GM20000 (cell line): ENCODE data around the gene STAC.
"Not testable (repeated sequence)": the region's sequence is repeated elsewhere in the genome, so short reads cannot be mapped to it uniquely, and the experiment has no call there.

Experiments used
- DNase-seq: peaks from one replicate; pipeline ENCODE4 v3.0.0; 2012; ENCODE audit warnings: low spot score
- TF ChIP-seq, protein P1 (sequence below): IDR thresholded peaks from 2 replicates; pipeline ENCODE4 v1.5.1; 2012; ENCODE audit warnings: mild to moderate bottlenecking, control low read depth; ENCODE audit errors: extremely low read depth, missing control alignments

The STAC gene

DNA sequence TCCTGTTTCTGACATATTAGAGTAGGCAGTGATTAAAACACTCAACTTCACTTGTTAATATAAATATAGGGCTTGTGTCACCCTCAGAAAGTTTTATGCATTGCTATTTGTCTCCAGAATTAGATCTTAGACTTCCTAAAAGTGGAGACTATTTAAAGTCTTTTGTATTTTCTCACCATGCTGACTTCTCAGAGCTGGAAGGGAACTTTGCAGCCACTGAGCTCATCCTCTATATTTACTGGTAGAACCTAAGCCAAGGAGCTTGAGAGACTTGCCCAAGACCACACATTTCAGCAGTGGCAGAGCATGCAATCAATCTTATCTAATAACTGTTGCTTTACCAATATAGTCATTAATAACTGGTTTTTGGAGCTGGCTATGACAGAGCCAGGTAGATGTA is 53.2 kb downstream of the STAC start:
- TF ChIP-seq, protein P1, sequence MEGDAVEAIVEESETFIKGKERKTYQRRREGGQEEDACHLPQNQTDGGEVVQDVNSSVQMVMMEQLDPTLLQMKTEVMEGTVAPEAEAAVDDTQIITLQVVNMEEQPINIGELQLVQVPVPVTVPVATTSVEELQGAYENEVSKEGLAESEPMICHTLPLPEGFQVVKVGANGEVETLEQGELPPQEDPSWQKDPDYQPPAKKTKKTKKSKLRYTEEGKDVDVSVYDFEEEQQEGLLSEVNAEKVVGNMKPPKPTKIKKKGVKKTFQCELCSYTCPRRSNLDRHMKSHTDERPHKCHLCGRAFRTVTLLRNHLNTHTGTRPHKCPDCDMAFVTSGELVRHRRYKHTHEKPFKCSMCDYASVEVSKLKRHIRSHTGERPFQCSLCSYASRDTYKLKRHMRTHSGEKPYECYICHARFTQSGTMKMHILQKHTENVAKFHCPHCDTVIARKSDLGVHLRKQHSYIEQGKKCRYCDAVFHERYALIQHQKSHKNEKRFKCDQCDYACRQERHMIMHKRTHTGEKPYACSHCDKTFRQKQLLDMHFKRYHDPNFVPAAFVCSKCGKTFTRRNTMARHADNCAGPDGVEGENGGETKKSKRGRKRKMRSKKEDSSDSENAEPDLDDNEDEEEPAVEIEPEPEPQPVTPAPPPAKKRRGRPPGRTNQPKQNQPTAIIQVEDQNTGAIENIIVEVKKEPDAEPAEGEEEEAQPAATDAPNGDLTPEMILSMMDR = no peak
- no peak for DNase-seq

DNA sequence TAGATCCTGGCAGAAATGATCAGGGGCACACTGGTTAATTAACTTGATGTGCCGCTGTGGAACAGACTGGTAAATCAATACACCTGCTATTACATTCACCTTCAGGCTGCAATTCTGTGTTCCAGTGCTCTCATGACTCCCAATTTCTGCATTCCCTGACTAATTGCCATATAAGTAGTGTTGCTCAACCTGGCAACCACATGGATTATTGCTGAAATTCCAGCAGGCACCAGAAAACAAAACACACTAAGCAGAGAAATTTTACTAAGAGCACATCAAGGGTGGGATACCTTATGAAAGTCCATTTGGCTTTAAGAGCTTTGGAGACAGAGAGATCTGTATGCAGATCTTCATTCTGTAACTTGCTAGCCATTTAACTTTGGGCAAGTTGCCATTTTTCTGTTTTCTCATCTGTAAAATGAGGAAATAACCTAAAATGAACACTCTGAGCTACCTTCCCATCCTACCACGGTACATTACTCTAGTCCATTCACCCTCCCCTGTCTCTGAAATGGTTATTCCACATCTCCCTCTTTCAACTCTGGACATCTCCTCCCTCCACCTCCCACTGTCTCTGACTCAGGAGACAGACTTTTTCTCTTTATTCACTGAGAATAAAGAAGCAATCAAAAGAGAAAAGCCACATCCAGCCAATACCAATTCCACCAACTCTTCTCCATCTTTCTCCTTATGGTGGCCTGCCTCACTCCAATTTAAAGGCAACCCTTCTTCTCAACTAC is 54.6 kb downstream of the STAC start:
- TF ChIP-seq, protein P1 = no peak
- no peak for DNase-seq

DNA sequence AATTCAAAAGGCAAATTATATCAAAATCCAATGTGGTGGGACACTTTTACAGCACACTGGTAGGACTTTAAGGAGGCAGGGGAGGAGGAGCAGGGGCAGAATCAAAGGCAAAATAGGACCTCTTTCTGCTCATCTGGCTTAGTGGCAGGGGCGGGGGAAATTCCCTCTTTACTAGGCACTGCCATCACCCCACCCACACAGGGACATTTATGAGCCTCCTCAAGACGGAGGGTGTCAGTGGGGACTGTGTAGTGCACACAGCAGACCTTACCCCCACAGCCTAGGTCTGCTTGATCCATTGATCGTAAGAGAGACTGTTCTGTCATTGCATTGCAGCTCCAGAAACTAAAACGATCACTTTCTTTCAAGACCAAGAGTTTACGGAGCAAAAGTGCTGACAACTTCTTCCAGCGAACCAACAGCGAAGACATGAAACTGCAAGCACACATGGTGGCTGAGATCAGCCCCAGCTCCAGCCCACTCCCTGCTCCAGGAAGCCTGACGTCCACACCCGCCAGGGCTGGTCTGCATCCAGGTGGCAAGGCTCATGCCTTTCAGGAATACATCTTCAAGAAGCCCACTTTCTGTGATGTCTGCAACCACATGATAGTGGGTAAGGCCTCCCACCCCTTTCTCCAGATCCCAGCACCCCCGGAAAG is 62.9 kb downstream of the STAC start:
- DNase-seq = no peak
- TF ChIP-seq, protein P1 = no peak

DNA sequence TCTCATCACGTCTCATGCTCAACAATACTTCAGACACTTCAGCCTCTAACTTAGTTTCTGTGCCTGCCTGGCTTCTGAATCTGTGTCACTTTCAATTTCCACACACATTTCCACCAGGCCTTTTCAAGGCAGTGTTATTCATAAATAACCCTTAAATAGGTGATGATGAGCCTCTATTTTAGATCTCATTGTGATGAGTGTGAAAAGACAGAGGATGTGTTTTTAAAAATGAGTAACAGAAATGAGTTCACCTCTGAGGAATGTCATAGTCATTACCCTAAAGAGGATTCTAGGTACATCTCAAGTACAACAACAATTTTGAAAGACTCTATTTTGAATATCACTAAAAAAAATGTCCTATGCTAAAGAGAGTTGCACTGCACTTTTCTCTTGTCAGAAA is 64.6 kb downstream of the STAC start:
- DNase-seq = no peak
- TF ChIP-seq, protein P1 = no peak

DNA sequence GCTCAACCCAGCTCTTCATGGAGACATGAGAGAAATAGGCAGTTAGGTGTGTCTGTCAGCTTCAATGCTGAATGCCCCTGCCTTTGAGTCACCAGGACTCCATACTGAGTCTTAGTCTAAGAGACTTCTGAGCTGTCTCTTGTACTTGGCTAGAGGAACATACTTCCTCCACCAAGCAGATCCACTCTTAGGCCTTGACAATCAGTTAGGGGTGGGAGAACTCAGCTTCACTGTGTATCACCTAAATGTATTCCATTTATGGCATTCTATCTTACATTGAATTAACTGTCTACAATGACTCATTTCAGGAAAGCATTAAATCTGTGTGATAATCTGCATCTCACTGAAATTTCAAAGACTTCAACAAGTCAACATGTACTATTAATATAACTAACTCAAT is 66.0 kb downstream of the STAC start:
- TF ChIP-seq, protein P1 = no peak

DNA sequence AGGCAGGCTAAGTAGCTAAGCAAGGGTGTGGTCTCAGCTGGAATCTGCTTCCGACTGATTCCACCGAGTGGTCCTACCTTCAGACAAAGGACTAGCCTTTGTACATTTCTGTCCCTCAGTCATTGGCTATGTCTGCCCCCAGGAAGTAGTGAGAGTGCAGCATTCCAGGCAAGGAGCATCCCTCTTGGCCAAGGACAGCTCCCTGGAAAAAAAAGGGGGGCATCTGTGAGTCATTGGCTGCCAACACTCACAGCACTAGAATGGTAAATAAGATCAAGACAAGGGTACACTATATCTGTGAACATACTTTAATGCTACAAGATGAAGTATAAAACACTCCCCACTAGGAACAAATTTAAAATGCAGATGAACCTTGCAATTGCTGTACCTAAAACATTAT is 66.8 kb downstream of the STAC start:
- TF ChIP-seq, protein P1 = no peak
- DNase-seq = no peak

More for the DNA sequence above, 66.0 kb downstream of the STAC start:
- DNase-seq = no peak

DNA sequence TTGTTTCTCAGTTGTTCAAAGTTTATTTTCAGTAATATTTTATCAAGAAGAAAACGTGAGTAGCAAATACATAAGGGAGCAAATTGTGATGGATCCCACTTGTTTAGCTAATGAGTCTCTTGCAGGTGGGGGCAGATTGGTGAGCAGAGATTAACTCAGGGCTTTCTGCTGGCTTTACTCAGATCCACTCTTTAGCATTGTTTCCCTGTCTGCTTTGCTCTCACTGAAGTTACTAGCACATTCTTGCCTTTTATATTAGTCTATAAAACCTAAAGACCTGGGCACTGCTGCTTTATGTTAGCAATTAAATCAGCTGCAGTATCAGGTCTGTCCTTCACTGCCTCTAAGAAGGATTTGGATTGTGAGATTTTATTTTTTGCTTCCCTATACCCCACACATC is 71.5 kb downstream of the STAC start:
- no peak for DNase-seq
- TF ChIP-seq, protein P1 = no peak

DNA sequence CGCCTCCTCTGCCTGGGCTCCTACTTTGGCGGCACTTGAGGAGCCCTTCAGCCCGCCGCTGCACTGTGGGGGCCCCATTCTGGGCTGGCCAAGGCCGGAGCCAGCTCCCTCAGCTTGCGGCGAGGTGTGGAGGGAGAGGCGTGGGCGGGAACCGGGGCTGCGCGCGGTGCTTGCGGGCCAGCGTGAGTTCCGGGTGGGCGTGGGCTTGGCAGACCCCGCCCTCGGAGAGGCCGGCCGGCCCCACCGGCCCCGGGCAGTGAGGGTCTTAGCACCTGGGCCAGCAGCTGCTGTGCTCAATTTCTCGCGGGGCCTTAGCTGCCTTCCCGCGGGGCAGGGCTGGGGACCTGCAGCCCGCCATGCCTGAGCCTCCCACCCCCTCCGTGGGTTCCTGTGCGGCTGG is 72.9 kb downstream of the STAC start:
- DNase-seq = not testable (repeated sequence)

DNA sequence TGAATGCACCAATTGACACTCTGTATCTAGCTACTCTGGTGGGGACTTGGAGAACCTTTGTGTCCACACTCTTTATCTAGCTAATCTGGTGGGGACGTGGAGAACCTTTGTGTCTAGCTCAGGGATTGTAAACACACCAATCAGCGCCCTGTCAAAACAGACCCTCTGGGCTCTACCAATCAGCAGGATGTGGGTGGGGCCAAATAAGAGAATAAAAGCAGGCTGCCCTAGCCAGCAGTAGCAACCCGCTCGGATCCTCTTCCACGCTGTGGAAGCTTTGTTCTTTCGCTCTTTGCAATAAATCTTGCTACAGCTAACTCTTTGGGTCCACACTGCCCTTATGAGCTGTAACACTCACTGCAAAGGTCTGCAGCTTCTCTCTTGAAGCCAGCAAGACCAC is 73.6 kb downstream of the STAC start:
- DNase-seq = not testable (repeated sequence)
